Thoracic aorta (tissue), 2 donors: ENCODE measurements around the gene PHLDA2. TPM values are rescaled to one million over a fixed set of nuclear protein-coding genes. Genes with fewer than 3 reads are reported as not detected.

ENCODE experiments used
- ATAC-seq: fragments of 150-250 bp; one replicate; pipeline ENCODE4 v1.8.0; 2017; ENCODE audit warnings: low read depth; ENCODE audit not compliant: insufficient number of reproducible peaks, low FRiP score
- DNase-seq: peaks from one replicate; pipeline ENCODE4 v3.0.0-alpha.2; 2020; ENCODE audit warnings: low spot score
- H3K27ac ChIP-seq, 2 donors: fragments of 200-600 bp; sonication (generic); 1 replicate in 1 of 2; 2 replicates in 1 of 2; pipeline ENCODE4 v1.5.1; 2016; ENCODE audit warnings: mild to moderate bottlenecking in 2 of 2, moderate library complexity in 2 of 2
- H3K27me3 ChIP-seq: fragments of 200-600 bp; sonication (generic); replicated peaks from 2 replicates; pipeline ENCODE4 v1.6.0; 2016; ENCODE audit warnings: mild to moderate bottlenecking; ENCODE audit not compliant: insufficient read depth
- H3K36me3 ChIP-seq: fragments of 200-600 bp; sonication (generic); one replicate; pipeline ENCODE4 v1.5.1; 2016
- H3K4me1 ChIP-seq, 2 donors: fragments of 200-600 bp; sonication (generic); 1 replicate in 1 of 2; 2 replicates in 1 of 2; pipeline versions ENCODE4 v1.5.1 to v1.6.0; 2016; ENCODE audit warnings: low read depth in 2 of 2, mild to moderate bottlenecking in 1 of 2; ENCODE audit not compliant: control insufficient read depth in 1 of 2
- H3K4me3 ChIP-seq: fragments of 200-600 bp; sonication (generic); 2 replicates; pipeline ENCODE4 v1.5.1; 2016; ENCODE audit warnings: mild to moderate bottlenecking
- H3K9me3 ChIP-seq: fragments of 200-600 bp; sonication (generic); 2 replicates; pipeline ENCODE4 v1.5.1; 2016
- total RNA-seq, 2 donors: library from RNA; depleted of rRNA; stranded (reverse); fragments of >200 nt; gene quantifications; one replicate each; pipeline versions ENCODE4 v1.1.0 to v1.2.3, GENCODE V29; 2016
- TF ChIP-seq, protein P1 (sequence below): fragments of 200-600 bp; sonication (generic); IDR thresholded peaks from one replicate; pipeline ENCODE4 v1.5.1; 2019; ENCODE audit warnings: antibody characterized with exemption

PHLDA2 gene
- total RNA-seq, 2 donors from 2014 or later, result 14.4 to 21.3 TPM

DNA sequence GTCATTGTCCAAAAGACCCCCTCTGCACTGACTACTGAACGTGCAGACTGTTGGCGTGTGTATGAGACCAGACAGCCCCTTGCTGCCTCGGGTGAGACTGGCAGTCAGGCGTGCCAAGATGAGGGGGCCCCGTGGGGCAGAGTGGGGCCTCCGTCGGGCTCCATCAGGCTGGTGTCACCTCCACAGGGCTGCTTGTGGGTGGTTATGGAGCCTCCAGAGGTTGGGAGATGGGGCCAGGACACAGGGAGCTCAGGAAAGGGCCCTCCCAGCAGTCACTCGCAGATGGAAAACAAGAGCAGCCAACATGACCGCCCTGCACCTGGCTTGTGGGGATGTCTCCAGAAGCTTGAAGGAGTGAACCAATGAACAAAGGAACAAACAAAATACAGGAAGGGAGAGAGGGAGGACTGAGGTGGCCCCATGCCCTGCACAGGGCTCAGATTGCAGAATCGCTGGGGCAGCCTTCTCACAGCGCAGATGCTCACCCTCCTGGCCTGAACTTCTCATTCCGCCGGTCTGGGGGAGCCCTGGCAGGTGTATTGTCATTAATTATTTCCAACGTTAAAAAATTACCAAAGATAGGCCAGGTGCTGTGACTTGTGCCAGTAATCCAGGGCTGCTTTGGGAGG, 5.5 kb upstream of the PHLDA2 start:
- DNase-seq (no peak), ATAC-seq (no peak)
- TF ChIP-seq, protein P1, sequence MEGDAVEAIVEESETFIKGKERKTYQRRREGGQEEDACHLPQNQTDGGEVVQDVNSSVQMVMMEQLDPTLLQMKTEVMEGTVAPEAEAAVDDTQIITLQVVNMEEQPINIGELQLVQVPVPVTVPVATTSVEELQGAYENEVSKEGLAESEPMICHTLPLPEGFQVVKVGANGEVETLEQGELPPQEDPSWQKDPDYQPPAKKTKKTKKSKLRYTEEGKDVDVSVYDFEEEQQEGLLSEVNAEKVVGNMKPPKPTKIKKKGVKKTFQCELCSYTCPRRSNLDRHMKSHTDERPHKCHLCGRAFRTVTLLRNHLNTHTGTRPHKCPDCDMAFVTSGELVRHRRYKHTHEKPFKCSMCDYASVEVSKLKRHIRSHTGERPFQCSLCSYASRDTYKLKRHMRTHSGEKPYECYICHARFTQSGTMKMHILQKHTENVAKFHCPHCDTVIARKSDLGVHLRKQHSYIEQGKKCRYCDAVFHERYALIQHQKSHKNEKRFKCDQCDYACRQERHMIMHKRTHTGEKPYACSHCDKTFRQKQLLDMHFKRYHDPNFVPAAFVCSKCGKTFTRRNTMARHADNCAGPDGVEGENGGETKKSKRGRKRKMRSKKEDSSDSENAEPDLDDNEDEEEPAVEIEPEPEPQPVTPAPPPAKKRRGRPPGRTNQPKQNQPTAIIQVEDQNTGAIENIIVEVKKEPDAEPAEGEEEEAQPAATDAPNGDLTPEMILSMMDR, result no peak
- peaks cover 13% of the 10 kb centered on the region for H3K9me3 ChIP-seq
- no peaks in the 10 kb centered on the region for H3K36me3 ChIP-seq
- H3K4me3 ChIP-seq, result no peak overlapping the region
- no peak overlapping the region for H3K27ac ChIP-seq
- peaks cover 2 to 27% of the 10 kb centered on the region in 2 donors for H3K4me1 ChIP-seq
- no peaks in the 10 kb centered on the region for H3K27me3 ChIP-seq

DNA sequence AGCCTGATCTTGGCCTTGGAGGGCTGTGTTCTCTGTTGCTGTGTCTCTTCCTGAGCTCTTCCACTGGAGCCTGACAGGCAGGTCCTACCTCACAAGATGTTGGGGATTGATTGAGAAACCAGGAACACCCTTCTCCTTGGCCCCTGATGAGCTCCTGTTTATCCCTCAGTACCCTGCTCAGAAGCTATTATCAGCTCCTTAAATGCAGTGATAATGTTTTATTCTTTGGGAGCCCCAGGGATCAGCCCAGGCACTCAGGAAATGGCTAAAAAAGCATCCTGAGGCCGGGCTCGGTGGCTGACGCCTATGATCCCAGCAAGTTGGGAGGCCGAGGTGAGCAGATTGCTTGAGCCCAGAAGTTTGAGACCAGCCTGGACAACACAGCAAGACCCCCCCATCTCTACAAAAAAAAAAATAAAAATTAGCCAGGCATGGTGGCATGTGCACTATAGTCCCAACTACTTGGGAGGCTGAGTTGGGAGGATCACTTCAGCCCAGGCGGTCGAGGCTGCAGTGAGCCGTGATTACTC, 4.9 kb upstream of the PHLDA2 start:
- peak overlapping the region; percentile 36 to 66 for H3K27ac ChIP-seq
- no peak for DNase-seq
- no peak overlapping the region for H3K4me3 ChIP-seq

DNA sequence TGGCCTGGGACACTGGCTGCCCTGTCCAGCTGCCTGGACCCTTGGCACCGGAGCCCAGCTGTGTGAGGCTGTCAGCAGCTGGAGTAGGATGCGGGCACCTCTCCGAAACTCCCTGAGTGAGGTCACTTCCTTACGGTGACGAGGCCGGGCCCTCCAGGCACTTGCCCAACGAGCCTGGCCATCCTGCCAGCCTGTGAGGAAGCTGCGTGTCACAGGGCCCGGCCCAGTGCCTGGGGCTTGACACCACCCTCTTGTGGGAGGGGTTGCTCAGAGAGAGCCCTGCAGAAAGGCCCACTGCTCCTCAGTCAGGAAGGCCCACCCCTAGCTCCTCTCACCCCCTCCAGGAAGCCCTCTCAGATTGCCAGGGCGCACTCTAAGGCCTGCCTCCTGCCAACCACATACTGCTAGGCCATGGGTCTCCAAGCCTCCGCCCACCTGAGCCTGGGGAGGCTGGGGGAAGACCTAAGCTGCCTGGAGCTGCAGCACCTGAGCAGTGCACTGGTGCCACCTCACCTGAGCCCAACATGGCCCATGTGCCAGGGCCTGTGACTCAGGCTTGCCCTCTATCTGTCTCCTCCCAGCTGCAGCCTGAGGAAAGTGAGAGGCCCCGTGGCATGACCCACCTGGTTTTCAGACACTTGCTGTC, 4.3 kb upstream of the PHLDA2 start:
- Histone ChIP-seq H3K9me3 (peaks cover 6% of the 10 kb centered on the region), H3K4me3 (peak overlapping the region; percentile 31), H3K4me1 (peaks cover 3 to 29% of the 10 kb centered on the region in 2 donors), H3K27me3 (no peaks in the 10 kb centered on the region), H3K27ac (peak overlapping the region; percentile 66 to 79), H3K36me3 (no peaks in the 10 kb centered on the region)
- ATAC-seq (peak; percentile 67), DNase-seq (peak; percentile 65)
- TF ChIP-seq, protein P1, result no peak

More for the DNA sequence above, 4.9 kb upstream of the PHLDA2 start:
- ATAC-seq, result no peak
- H3K36me3 ChIP-seq, result no peaks in the 10 kb centered on the region
- H3K27me3 ChIP-seq, result no peaks in the 10 kb centered on the region
- H3K9me3 ChIP-seq, result peaks cover 12% of the 10 kb centered on the region
- H3K4me1 ChIP-seq, result peaks cover 3 to 29% of the 10 kb centered on the region in 2 donors
- TF ChIP-seq, protein P1, result no peak

DNA sequence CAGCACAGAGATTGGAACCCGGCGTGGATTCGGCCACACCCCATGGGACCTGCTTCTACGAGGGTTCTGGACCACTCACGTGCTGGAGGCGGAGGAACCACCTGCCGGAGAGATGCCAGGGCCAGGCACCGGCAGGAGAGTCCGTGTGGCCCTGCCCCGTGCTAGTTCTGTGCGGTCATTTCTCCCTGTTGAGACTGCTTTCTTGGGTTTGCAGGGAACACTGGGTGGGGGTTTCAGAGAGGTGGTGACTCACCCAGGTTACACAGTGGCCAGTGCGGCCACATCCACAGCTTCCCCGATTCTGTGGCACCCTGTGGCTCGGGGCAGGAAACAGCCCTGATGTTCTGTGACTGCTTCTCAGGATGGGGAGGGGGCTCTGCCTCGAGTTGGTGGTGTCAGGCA, 3.6 kb upstream of the PHLDA2 start:
- TF ChIP-seq, protein P1, result no peak
- H3K36me3 ChIP-seq, result no peaks in the 10 kb centered on the region
- peaks cover 3 to 35% of the 10 kb centered on the region in 2 donors for H3K4me1 ChIP-seq
- ATAC-seq (peak; percentile 64), DNase-seq (no peak)
- peak overlapping the region; percentile 31 for H3K4me3 ChIP-seq
- H3K9me3 ChIP-seq, result peaks cover 5% of the 10 kb centered on the region
- no peaks in the 10 kb centered on the region for H3K27me3 ChIP-seq
- H3K27ac ChIP-seq, result peak overlapping the region; percentile 66 to 79
